GM23338 (cell line): Measurements from ENCODE around the gene TRIM34. TPM values are rescaled to one million over a fixed set of nuclear protein-coding genes. Genes with fewer than 3 reads are reported as not detected.

Source experiments
- ATAC-seq: fragments of 200-7000 bp; cut with Tn5 transposase; 3 replicates; pipeline ENCODE4 v1.9.1; 2020
- DNase-seq: peaks from one replicate; pipeline ENCODE4 v3.0.0-alpha.2; 2015; ENCODE audit warnings: low spot score
- H2AFZ ChIP-seq: fragments of 200-600 bp; sonication (generic); 2 replicates; pipeline ENCODE4 v1.8.0; 2016; ENCODE audit warnings: antibody characterized with exemption, mild to moderate bottlenecking, moderate library complexity
- H3F3A ChIP-seq: fragments of 200-600 bp; sonication (generic); replicated peaks from 2 replicates; pipeline ENCODE4 v1.8.0; 2017; ENCODE audit warnings: antibody characterized with exemption, mixed run types, low read depth
- H3K27ac ChIP-seq: fragments of 200-600 bp; sonication (generic); 2 replicates; pipeline ENCODE4 v1.6.1; 2016; ENCODE audit warnings: low read depth
- H3K27me3 ChIP-seq: fragments of 200-600 bp; sonication (generic); 2 replicates; pipeline ENCODE4 v1.8.0; 2016; ENCODE audit warnings: mild to moderate bottlenecking, mixed run types, moderate library complexity; ENCODE audit not compliant: insufficient read depth
- H3K36me3 ChIP-seq: fragments of 200-600 bp; sonication (generic); 2 replicates; pipeline ENCODE4 v1.8.0; 2016; ENCODE audit warnings: mild to moderate bottlenecking; ENCODE audit not compliant: insufficient read depth
- H3K4me1 ChIP-seq: fragments of 200-600 bp; sonication (generic); 2 replicates; pipeline ENCODE4 v1.8.0; 2016; ENCODE audit warnings: mild to moderate bottlenecking, moderate library complexity; ENCODE audit not compliant: insufficient read depth
- H3K4me2 ChIP-seq: fragments of 200-600 bp; sonication (generic); 2 replicates; pipeline ENCODE4 v1.7.1; 2017; ENCODE audit warnings: mixed run types
- H3K4me3 ChIP-seq: fragments of 200-600 bp; sonication (generic); 2 replicates; pipeline ENCODE4 v1.6.1; 2016; ENCODE audit warnings: mixed run types
- H3K79me2 ChIP-seq: fragments of 200-600 bp; sonication (generic); replicated peaks from 2 replicates; pipeline ENCODE4 v1.8.0; 2017; ENCODE audit warnings: mild to moderate bottlenecking; ENCODE audit not compliant: insufficient read depth
- H3K9me2 ChIP-seq: fragments of 200-600 bp; sonication (generic); 2 replicates; pipeline ENCODE4 v1.8.0; 2017; ENCODE audit not compliant: insufficient read depth
- H4K20me1 ChIP-seq: fragments of 200-600 bp; sonication (generic); replicated peaks from 2 replicates; pipeline ENCODE4 v1.8.0; 2017; ENCODE audit warnings: mild to moderate bottlenecking; ENCODE audit not compliant: insufficient read depth
- H3K27ac Mint-ChIP-seq: 2 replicates; pipeline ENCODE4 v1.8.0; 2020; ENCODE audit warnings: inconsistent platforms, mild to moderate bottlenecking, moderate library complexity, mixed read lengths
- H3K27me3 Mint-ChIP-seq: 3 replicates; pipeline ENCODE4 v1.8.0; 2022; ENCODE audit warnings: low read depth, mild to moderate bottlenecking, moderate library complexity, mixed read lengths, inconsistent platforms; ENCODE audit not compliant: insufficient read depth, poor library complexity
- H3K36me3 Mint-ChIP-seq: 3 replicates; pipeline ENCODE4 v1.8.0; 2021; ENCODE audit warnings: low read depth, mild to moderate bottlenecking, inconsistent platforms, moderate library complexity, mixed read lengths
- H3K4me1 Mint-ChIP-seq: 3 replicates; pipeline ENCODE4 v1.8.0; 2020; ENCODE audit warnings: mild to moderate bottlenecking, inconsistent platforms, mixed read lengths
- H3K4me3 Mint-ChIP-seq: 3 replicates; pipeline ENCODE4 v1.8.0; 2021; ENCODE audit warnings: moderate library complexity, mild to moderate bottlenecking, inconsistent platforms, mixed read lengths
- H3K9me3 Mint-ChIP-seq: 3 replicates; pipeline ENCODE4 v1.8.0; 2020; ENCODE audit warnings: moderate library complexity, mild to moderate bottlenecking, inconsistent platforms, mixed read lengths
- CREB1 ChIP-seq: fragments of 250-450 bp; sonication (Bioruptor Pico); IDR thresholded peaks from 2 replicates; pipeline ENCODE4 v1.5.0; 2020; ENCODE audit warnings: low read depth, mild to moderate bottlenecking, moderate library complexity
- EZH2 ChIP-seq: fragments of 200-600 bp; sonication (generic); IDR thresholded peaks from one replicate; pipeline ENCODE4 v1.8.0; 2017; ENCODE audit warnings: antibody characterized with exemption, mild to moderate bottlenecking, low read depth; ENCODE audit not compliant: unreplicated experiment
- JUNB ChIP-seq: IDR thresholded peaks from one replicate; pipeline ENCODE4 v1.6.1; 2016; ENCODE audit warnings: antibody characterized with exemption; ENCODE audit not compliant: unreplicated experiment
- NANOG ChIP-seq: IDR thresholded peaks from 2 replicates; pipeline ENCODE4 v1.6.1; 2016; ENCODE audit warnings: antibody characterized with exemption, borderline replicate concordance
- POLR2AphosphoS5 ChIP-seq: IDR thresholded peaks from 2 replicates; pipeline ENCODE4 v1.6.1; 2016; ENCODE audit warnings: antibody characterized with exemption, low read depth
- STAT1 ChIP-seq: IDR thresholded peaks from one replicate; pipeline ENCODE4 v1.6.1; 2016; ENCODE audit warnings: antibody characterized with exemption; ENCODE audit not compliant: unreplicated experiment
- ZNF114 ChIP-seq: fragments of 250-450 bp; sonication (Bioruptor Pico); IDR thresholded peaks from 2 replicates; pipeline ENCODE4 v1.5.0; 2020; ENCODE audit warnings: mild to moderate bottlenecking, moderate library complexity
- polyA plus RNA-seq: library from polyadenylated mRNA; unstranded; fragments of >200 nt; fragmentation: Nextera tagmentation; extraction: Ambion mirVana; gene quantifications from 2 replicates; pipeline ENCODE4 v1.2.1, GENCODE V29; 2016
- total RNA-seq: library from RNA; depleted of rRNA; stranded (reverse); fragments of >200 nt; shearing (Covaris generic); gene quantifications from 2 replicates; pipeline ENCODE4 v1.2.3, GENCODE V29; 2014
- TF ChIP-seq, protein P1 (sequence below), 2 experiments: fragments of 200-600 bp in 1 of 2; sonication (generic) in 1 of 2; conservative IDR thresholded peaks; 2 replicates each; pipeline versions ENCODE4 v1.5.1 to v1.6.1; 2016 to 2017; ENCODE audit warnings: antibody characterized with exemption in 2 of 2, low read depth in 2 of 2, mild to moderate bottlenecking in 2 of 2, moderate library complexity in 1 of 2
- TF ChIP-seq, protein P2 (sequence below): fragments of 250-450 bp; sonication (Bioruptor Pico); IDR thresholded peaks from 2 replicates; pipeline ENCODE4 v1.5.0; 2020; ENCODE audit warnings: mild to moderate bottlenecking, moderate library complexity

The TRIM34 gene
- total and polyA plus RNA-seq, 2 experiments from 2014 or later, result 1.9 to 2.6 TPM

DNA sequence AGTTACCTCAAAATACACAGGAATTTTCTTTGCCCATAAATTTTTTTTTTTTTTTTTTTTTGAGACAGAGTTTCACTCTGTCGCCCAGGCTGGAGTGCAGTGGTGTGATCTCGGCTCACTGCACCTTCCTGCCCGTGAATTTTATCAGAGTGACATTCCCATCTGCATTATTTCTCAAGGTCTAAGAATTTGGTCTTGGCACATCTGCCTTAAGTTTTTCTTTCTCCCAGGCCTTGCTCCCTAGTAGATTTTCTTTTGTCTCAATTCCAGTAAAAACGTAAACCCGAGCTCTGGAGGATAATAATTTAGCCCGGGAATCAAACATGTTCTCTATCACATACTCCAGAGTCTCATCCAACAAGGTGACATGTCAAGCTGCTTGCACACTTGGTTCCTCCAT, 16.0 kb upstream of the TRIM34 start (continued):
- no peak for TF ChIP-seq JUNB
- TF ChIP-seq STAT1, result no peak
- TF ChIP-seq, protein P1, sequence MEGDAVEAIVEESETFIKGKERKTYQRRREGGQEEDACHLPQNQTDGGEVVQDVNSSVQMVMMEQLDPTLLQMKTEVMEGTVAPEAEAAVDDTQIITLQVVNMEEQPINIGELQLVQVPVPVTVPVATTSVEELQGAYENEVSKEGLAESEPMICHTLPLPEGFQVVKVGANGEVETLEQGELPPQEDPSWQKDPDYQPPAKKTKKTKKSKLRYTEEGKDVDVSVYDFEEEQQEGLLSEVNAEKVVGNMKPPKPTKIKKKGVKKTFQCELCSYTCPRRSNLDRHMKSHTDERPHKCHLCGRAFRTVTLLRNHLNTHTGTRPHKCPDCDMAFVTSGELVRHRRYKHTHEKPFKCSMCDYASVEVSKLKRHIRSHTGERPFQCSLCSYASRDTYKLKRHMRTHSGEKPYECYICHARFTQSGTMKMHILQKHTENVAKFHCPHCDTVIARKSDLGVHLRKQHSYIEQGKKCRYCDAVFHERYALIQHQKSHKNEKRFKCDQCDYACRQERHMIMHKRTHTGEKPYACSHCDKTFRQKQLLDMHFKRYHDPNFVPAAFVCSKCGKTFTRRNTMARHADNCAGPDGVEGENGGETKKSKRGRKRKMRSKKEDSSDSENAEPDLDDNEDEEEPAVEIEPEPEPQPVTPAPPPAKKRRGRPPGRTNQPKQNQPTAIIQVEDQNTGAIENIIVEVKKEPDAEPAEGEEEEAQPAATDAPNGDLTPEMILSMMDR (conservative IDR thresholded peaks at IDR 0.05; ENCODE audit: low read depth in 2 of 2), result no peak
- TF ChIP-seq CREB1 (CRISPR knock-in tag), result no peak
- TF ChIP-seq ZNF114 (CRISPR knock-in tag), result no peak

GRCh38 chr11:5610446-5610845, 14.4 kb upstream of the TRIM34 start:
- ATAC-seq (no peak), DNase-seq (no peak)
- H3K27ac Mint-ChIP-seq, result no peak overlapping the region
- Histone ChIP-seq H3K4me2 (no peak overlapping the region), H3K27me3 (no peaks in the 10 kb centered on the region), H3K27ac (no peak overlapping the region), H3K9me2 (no peaks in the 10 kb centered on the region), H2AFZ (no peak overlapping the region), H3K4me1 (no peaks in the 10 kb centered on the region), H3F3A (no peaks in the 10 kb centered on the region), H3K4me3 (no peak overlapping the region), H3K79me2 (peaks cover 12% of the 10 kb centered on the region), H4K20me1 (no peaks in the 10 kb centered on the region; the same call in 1 of the 2 replicates), H3K36me3 (peaks cover 53% of the 10 kb centered on the region)
- peaks cover 51% of the 10 kb centered on the region for H3K36me3 Mint-ChIP-seq
- no peak for TF ChIP-seq CREB1 (CRISPR knock-in tag)
- no peak for TF ChIP-seq ZNF114 (CRISPR knock-in tag)
- TF ChIP-seq JUNB, result no peak
- TF ChIP-seq POLR2AphosphoS5, result no peak
- no peak for TF ChIP-seq NANOG
- no peak for TF ChIP-seq EZH2
- TF ChIP-seq, protein P2, sequence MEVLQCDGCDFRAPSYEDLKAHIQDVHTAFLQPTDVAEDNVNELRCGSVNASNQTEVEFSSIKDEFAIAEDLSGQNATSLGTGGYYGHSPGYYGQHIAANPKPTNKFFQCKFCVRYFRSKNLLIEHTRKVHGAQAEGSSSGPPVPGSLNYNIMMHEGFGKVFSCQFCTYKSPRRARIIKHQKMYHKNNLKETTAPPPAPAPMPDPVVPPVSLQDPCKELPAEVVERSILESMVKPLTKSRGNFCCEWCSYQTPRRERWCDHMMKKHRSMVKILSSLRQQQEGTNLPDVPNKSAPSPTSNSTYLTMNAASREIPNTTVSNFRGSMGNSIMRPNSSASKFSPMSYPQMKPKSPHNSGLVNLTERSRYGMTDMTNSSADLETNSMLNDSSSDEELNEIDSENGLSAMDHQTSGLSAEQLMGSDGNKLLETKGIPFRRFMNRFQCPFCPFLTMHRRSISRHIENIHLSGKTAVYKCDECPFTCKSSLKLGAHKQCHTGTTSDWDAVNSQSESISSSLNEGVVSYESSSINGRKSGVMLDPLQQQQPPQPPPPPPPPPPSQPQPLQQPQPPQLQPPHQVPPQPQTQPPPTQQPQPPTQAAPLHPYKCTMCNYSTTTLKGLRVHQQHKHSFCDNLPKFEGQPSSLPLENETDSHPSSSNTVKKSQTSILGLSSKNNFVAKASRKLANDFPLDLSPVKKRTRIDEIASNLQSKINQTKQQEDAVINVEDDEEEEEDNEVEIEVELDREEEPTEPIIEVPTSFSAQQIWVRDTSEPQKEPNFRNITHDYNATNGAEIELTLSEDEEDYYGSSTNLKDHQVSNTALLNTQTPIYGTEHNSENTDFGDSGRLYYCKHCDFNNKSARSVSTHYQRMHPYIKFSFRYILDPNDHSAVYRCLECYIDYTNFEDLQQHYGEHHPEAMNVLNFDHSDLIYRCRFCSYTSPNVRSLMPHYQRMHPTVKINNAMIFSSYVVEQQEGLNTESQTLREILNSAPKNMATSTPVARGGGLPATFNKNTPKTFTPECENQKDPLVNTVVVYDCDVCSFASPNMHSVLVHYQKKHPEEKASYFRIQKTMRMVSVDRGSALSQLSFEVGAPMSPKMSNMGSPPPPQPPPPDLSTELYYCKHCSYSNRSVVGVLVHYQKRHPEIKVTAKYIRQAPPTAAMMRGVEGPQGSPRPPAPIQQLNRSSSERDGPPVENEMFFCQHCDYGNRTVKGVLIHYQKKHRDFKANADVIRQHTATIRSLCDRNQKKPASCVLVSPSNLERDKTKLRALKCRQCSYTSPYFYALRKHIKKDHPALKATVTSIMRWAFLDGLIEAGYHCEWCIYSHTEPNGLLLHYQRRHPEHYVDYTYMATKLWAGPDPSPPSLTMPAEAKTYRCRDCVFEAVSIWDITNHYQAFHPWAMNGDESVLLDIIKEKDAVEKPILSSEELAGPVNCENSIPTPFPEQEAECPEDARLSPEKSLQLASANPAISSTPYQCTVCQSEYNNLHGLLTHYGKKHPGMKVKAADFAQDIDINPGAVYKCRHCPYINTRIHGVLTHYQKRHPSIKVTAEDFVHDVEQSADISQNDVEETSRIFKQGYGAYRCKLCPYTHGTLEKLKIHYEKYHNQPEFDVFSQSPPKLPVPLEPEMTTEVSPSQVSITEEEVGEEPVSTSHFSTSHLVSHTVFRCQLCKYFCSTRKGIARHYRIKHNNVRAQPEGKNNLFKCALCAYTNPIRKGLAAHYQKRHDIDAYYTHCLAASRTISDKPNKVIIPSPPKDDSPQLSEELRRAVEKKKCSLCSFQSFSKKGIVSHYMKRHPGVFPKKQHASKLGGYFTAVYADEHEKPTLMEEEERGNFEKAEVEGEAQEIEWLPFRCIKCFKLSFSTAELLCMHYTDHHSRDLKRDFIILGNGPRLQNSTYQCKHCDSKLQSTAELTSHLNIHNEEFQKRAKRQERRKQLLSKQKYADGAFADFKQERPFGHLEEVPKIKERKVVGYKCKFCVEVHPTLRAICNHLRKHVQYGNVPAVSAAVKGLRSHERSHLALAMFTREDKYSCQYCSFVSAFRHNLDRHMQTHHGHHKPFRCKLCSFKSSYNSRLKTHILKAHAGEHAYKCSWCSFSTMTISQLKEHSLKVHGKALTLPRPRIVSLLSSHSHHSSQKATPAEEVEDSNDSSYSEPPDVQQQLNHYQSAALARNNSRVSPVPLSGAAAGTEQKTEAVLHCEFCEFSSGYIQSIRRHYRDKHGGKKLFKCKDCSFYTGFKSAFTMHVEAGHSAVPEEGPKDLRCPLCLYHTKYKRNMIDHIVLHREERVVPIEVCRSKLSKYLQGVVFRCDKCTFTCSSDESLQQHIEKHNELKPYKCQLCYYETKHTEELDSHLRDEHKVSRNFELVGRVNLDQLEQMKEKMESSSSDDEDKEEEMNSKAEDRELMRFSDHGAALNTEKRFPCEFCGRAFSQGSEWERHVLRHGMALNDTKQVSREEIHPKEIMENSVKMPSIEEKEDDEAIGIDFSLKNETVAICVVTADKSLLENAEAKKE, result no peak
- no peak for TF ChIP-seq STAT1
- no peaks in the 10 kb centered on the region for H3K9me3 Mint-ChIP-seq
- H3K27me3 Mint-ChIP-seq, result no peaks in the 10 kb centered on the region
- H3K4me1 Mint-ChIP-seq, result no peaks in the 10 kb centered on the region
- no peak overlapping the region for H3K4me3 Mint-ChIP-seq
